GM12801 (cell line): Measurements from ENCODE around the gene SMARCA2.

Experiments used
- CTCF ChIP-seq: IDR thresholded peaks from one replicate; pipeline ENCODE4 v1.5.1; 2011; ENCODE audit warnings: control low read depth; ENCODE audit not compliant: insufficient read length; ENCODE audit errors: extremely low read depth

The SMARCA2 gene

GRCh38 chr9:2014696-2015580 lies at the start of gene SMARCA2:
Gene SMARCA2 (plus strand): TSS chr9:2015347. CDS start chr9:2029023, 13,676 bp downstream.
- TF ChIP-seq CTCF, result no peak

- no peak for TF ChIP-seq CTCF
Observed at GRCh38 chr9:1966725-1967366, 48.3 kb upstream of the SMARCA2 start.

- TF ChIP-seq CTCF, result no peak
Observed at GRCh38 chr9:1969160-1969559, 46.0 kb upstream of the SMARCA2 start.

- TF ChIP-seq CTCF, result no peak
Observed at GRCh38 chr9:1969898-1970297, 45.2 kb upstream of the SMARCA2 start.

GRCh38 chr9:1972672-1973071 lies 42.5 kb upstream of the SMARCA2 start:
- no peak for TF ChIP-seq CTCF

GRCh38 chr9:1977026-1977425 lies 38.1 kb upstream of the SMARCA2 start:
- TF ChIP-seq CTCF, result no peak

GRCh38 chr9:1978941-1979340 lies 36.2 kb upstream of the SMARCA2 start:
- no peak for TF ChIP-seq CTCF
